Inflammatory macrophage (primary cell): ENCODE measurements around the gene ITM2B.
"Not testable (repeated sequence)": the region's sequence is repeated elsewhere in the genome, so short reads cannot be mapped to it uniquely, and the experiment has no call there.

Source experiments
- DNase-seq, 2 donors: peaks; one replicate each; pipeline ENCODE4 v3.0.0-alpha.2; 2020 to 2022
- total RNA-seq, 18 experiments: gene quantifications; one replicate each; lab custom pipeline; 2026; ENCODE audit warnings: mixed read lengths in 6 of 18, inconsistent platforms in 2 of 18; lab: John Stamatoyannopoulos, UW

ITM2B gene
- total RNA-seq: 206 to 517 (median 349) reads per million in 18 experiments

DNA sequence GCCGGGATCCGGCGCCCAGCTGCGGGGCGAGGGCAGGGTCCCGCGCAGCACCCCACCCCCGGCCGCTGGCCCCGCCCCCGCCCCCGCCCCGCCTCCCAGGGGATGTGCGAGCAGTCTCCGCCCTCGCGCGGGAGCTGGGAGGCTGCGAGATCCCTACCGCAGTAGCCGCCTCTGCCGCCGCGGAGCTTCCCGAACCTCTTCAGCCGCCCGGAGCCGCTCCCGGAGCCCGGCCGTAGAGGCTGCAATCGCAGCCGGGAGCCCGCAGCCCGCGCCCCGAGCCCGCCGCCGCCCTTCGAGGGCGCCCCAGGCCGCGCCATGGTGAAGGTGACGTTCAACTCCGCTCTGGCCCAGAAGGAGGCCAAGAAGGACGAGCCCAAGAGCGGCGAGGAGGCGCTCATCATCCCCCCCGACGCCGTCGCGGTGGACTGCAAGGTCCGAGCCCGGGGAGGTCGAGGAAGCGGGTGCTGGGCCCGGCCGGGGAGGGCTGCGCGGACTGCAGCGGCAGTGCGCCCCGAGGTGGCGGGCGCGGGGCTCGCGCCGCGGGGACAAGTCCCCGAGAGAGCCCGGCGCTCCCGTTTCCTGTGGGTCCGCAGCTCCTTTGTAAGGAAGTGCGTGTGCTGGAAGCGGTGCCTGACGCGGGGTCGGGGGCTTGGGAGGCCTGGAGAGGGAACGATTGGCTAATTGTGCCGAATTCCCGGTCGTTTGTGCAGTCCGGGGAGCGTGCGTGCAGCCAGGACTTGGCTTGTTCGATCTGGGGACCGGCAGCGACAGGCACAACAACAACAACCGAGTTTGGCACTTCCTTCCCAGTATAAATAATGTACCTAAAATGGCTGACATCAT lies at the start of gene ITM2B:
Gene ITM2B, plus strand, starts transcription at position 161 of the 843 bp plus-strand sequence. Its CDS starts 155 bp downstream, at position 316.
- DNase-seq: peak; percentile 59 to 78

DNA sequence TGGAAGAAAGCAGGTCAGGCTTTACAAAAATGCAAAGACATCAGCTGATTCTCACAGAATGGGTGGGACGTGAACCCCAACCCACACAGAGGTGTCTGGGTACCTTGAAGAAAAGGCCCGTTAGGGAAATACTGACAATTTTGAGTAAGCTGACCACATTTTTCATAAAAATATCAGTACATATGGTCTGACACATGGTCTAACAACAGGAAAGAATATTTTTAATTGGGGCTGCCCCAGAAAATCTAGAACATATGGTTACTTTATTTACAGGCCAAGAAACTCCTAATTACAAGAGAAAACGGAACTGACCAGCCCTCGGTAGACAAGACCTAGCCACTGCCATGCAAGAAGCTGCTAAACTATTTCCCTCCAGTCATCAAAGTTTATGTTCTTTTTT lies 48.7 kb upstream of the ITM2B start:
- no peak for DNase-seq

DNA sequence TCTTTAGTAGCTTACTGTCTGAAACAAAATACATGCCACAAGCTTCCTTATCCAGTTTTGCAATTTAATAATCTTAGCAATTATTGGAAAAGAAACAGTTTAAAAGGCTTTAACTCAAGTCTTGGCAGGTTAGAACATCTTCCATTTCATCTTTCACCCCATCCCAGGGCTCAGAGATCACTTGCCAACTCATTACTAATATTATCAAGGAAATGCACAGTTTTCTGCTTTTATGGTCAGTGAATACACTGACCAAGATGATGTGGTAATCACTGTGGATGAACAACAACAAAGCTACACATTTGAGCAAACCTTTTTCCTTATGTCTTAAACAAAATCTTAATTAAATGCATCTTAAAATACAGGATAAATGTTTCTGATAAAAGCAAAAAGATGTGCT lies 48.0 kb upstream of the ITM2B start:
- no peak for DNase-seq

DNA sequence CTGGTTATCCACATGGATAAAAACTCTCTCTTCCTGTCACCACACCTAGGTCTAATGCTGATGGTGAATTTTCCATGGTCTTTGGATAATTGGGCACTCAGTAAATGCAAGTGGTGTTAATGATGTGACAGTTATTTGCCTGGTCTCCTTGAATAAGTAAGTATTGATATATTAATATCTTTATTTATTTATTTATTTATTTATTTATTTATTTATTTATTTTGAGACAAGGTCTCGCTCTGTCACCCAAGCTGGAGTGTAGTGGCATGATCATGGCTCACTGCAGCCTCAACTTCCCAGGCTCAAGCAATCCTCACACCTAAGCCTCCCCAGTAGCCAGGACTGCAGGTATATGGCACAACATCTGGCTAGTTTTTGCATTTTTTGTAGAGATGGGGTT lies 46.3 kb upstream of the ITM2B start:
- DNase-seq: no peak

DNA sequence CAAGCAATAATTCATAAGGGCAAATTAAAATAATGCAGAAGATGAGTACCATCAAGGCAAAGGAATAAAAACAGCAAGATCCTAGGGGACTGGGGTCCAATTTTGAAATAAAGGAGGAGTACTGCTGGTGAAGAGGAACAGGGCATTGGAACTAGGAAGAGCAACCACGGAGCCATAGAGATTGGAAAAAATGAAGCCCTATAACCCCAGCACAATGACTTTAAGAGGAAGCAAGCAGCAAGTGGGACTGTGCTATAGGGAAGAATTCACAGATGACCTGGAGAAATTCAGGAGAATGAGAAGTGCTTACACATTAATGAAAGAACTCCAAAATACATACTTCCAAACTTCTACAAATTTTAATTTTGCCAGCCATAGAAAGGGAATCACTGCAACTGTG lies 44.9 kb upstream of the ITM2B start:
- peak; percentile 28 to 42 for DNase-seq

DNA sequence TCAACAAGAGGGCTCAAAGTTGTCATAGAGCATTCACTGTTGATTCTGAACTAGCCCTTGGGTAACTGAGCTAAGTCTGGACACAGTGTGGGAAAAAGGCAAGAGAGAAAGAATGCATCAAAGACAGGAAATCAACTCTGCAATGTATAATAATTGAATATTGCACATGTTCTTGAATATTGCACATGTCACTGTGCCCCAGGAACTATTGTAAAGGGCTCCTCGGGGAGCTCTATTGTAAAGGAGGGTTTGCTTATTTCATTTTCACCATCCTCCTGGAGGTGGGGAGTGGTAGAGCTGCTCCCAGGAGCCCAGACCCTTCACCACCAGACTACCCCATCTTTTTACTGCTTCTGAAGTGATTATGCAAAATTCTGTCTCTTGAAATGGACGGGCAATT lies 44.4 kb upstream of the ITM2B start:
- DNase-seq: no peak

DNA sequence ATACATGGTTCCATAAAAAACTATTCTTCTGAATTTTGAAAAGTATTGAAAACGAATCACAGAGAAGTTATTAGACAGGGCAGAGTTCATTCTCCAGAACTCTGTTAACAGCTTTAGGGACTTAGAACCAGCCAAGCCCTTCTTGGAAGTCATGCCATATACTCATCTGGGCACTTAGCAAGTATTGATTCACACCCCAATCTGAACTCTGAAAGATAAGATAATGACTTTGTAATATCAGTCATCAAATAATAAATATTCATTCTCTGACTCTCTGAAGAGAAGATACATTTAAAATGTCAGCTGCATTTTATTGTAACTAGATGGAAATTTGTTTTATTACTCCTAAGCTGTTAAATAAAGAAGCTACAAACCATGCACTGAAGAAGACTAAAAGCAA lies 43.8 kb upstream of the ITM2B start:
- no peak for DNase-seq

DNA sequence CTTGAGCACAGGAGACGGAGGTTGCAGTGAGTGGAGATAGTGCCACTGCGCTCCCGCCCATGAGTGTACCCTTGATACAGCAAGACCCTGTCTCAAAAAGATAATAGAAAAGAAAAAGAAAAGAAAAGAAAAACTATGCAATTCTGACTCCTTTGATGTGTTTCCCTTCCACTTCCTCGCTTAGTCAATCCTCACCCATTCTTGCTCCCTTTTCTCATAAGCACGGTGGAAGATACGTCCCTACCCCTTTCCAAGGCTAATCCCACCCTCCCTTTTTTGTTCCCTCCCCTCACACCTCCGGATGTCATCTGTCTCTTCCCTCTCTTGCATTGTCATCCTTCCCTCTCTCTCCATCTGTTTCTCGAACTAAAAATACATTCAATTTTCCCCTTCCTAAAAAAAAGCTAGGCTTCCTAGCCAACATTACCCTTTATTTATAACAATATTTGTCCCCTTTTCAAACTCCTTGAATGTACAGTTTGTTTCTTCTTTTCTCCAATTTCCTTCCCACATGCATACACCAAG lies 40.5 kb upstream of the ITM2B start:
- no peak for DNase-seq

DNA sequence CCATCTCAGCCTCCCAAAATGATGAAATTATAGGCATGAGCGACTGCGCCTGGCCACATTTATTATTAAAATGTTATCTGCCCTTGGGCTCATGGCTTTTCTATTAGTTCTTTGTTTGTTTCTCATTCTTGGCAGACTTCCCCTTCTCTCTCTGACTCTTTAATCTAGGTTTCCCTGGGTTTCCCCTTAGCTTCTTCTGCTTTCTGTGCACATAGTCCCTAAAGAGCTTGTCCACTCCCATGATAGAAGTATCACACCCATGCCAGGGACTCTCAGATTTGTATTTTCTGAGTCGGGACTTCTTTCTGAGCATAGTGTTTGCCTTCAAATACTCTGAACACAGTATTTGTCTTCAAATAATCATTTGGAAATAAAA lies 38.6 kb upstream of the ITM2B start:
- DNase-seq: peak; percentile 72 to 88

DNA sequence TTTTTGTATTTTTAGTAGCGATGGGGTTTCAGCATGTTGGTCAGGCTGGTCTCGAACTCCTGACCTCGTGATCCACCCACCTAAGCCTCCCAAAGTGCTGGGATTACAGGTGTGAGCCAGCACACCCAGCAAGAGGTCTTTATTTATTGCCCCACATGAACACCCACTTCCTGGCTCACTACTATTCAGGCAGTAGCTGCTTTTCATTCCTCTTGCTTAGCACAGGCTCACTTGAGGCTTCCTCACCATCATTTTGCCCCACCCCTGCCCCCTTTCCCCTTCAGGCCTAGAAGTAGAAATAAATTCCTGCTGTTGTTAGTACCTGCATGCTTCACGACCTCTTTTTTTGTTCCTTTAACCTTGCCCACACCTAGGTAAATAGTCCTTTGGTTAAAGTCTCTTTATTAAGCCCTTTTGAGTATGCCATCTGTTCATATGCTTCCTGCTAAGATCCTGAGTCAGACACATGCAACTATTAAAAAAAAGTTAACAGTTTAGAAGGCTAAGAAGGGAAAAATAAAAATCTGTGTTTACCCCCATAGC lies 33.5 kb upstream of the ITM2B start:
- no peak for DNase-seq

DNA sequence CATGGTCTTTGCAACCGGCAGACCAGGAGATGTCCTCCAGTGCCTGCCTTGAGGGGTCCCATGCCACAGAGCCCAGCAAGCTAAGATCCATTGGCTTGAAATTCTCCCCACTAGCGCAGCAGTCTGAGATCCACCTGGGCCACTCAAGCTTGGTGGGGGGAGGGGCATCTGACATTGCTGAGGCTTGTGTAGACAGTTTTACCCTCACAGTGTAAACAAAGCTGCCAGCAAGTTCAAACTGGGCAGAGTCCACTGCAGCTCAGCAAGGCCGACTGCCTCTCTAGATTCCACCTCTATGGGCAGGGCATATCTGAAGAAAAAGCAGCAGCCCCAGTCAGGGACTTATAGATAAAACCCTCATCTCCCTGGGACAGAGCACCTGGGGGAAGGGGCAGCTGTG lies 32.0 kb upstream of the ITM2B start:
- no peak for DNase-seq

DNA sequence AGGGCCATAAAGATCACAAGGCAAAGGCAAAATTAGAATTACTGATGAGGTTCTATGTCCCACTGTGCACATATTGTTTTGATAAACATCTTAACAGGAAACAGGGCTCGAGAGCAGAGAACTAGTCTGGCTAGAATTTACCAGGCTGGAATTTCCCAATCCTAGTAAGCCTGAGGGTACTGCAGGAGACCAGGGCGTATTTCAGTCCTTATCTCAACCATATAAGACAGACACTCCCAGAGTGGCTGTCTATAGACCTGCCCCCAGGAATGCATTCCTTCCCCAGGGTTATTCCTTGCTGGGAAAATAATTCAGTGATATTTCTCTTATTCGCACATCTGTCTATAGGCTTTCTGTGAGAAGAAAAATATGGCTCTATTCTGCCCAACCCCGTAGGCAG lies 25.8 kb upstream of the ITM2B start:
- DNase-seq: not testable (repeated sequence)

DNA sequence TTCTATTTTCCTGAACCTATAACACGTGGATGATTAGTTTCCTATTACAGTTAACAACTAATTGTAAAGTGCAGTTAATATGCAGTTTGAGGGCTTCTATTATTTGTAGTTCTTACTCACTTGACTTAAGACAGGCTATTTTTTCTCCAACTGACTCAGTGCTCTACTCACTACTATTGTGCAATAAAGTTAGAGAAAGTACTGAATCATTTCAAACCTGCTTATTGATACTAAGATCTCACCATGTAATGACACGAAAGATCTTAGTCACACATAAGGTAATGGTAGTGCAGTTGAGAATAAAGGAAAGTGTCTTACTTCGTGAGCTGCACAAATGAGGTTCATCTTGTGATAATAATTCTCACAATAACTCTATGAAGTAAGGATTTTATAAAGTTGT lies 22.8 kb upstream of the ITM2B start:
- peak; percentile 28 to 48 for DNase-seq

DNA sequence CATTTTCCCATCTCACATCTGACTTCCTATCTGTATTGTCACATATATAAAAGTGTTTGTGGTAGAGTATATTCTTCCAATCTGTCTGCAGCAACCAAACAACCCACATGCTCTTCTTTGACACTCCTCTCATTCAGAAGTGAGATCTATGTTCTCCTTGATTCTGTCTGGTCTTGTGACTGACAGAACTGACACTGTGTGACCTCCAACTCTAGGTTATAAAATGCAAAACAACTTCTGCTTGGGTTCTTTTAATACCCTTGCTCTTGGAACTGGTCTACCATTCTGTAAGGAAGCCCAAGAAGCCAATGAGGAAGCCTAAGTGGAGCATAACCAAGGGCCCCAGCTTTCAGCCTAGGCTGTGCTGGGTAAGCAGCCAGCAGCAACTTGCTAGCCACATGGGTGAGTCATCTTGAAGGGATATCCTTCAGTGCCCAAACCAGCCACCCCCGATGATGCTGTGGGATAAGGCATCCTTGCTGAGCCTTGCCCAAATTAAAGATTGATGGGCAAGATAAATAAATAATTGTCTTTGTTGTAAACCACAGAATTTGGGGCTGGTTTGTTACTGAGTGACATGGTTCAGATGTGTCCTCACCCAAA lies 18.4 kb upstream of the ITM2B start:
- DNase-seq: no peak

DNA sequence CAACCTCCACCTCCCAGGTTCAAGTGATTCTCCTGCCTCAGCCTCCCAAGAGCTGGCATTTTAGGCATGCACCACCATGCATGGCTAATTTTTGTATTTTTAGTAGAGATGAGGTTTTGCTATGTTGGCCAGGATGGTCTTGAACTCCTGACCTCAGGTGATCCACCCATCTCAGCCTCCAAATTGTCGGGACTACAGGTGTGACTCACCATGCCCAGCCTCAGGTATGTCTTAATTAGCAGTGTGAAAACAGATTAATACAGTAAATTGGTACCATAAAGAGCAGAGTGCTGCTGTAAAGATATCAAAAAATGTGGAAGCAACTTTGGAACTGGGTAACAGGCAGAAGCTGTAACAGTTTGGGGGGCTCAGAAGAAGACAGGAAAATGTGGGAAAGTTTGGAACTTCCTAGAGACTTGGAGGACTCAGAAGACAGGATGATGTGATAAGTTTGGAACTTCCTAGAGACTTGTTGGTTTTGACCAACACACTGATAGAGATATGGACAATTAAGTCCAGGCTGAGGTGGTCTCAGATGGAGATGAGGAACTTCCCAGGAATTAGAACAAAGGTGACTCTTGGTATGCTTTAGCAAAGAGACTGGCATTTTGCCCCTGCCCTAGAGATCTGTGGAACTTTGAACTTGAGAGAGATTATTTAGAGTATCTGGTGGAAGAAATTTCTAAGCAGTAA lies 17.3 kb upstream of the ITM2B start:
- not testable (repeated sequence) for DNase-seq

DNA sequence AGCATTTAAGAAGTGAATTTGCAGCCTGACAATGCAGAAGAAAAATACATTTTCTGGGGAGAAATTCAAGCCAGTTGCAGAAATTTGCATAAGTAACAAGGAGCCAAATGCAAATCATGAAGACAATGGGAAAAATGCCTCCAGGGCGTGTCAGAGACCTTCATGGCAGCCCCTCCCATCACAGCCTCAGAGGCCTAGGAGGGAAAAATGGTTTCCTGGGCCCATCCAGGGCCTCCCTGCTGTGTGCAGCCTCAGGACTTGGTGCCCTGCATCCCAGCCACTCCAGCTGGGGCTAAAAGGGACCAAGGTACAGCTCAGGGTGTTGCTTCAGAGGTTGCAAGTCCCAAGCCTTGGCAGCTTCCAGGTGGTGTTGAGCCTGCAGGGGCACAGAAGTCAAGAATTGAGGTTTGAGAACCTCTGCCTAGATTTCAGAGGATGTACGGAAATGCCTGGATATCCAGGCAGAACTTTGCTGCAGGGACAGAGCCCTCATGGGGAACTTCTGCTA lies 16.7 kb upstream of the ITM2B start:
- no peak for DNase-seq

DNA sequence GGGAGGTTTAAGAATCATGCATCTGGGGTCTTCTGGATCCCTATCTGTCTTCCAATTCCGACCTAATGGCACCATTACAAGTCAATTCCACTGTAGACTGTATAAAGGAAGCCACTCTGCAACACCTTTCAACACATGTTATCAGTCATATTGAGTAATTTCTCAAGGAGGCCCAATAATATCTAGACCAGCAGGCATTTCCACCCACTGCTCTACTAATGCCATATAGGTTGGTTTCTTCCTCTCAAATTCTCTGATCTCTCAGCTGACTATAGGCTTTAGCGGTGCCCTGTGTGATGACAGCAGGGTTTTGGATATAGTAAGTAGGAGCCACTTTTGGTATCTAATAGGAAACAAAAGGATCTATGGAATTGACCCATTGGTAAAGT lies 12.4 kb upstream of the ITM2B start:
- DNase-seq: no peak

DNA sequence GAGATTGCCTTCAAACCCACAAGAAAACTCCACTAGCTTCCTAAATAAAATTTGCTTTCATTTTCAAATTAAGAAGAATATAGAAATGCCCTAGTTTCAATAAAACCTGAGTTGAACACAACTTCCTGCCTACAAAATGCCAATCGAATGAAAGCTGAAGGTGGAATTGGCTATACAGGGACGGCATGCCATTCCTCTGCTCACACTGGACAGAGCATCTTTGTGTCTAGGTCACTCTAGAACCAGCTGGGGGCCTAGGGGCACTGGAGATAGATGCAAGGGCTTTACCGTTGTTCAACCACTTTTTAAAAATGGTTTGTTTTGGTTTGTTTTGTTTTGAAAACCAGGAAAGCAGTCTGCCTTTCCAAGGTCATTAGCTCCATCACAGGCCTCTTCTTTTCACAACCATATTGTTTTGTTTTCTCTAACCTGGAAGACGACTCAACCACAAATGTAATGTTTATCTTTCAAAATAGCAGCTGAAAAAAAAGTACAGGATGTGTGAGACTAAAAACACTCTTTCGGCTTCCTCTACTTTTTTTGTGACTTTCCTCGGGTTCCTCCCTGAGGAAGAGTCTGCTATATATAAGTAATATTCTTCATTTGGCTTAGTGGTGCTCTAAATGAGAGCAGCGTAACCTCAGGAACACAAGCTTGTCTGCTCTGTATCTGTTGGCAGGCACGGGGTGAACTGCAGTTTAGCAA lies 11.9 kb upstream of the ITM2B start:
- peak in 1 of 2 donors; percentile 74 for DNase-seq

DNA sequence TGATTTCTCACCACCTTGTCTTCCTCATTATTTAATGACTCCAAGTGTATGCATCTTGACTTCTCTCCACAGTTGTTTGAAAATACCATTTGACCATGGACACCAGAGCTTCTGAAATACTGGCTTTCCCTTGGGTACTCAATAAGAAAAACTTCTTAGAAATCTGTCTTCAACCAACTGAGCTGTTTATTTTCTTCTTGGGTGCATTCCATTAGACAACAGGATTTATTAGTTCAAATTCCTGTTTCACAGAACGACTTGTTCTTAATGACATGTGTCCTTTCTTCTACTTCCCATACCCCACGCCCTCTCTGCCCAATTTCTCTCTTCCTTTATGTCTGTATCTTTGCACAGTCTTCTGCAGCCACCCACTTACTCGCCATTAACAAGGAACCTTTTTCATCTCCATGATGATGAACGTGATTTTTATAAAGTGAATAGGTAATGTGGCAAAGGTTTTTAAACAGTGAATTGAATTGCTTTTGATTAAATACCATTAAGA lies 11.3 kb upstream of the ITM2B start:
- peak; percentile 52 to 78 for DNase-seq

DNA sequence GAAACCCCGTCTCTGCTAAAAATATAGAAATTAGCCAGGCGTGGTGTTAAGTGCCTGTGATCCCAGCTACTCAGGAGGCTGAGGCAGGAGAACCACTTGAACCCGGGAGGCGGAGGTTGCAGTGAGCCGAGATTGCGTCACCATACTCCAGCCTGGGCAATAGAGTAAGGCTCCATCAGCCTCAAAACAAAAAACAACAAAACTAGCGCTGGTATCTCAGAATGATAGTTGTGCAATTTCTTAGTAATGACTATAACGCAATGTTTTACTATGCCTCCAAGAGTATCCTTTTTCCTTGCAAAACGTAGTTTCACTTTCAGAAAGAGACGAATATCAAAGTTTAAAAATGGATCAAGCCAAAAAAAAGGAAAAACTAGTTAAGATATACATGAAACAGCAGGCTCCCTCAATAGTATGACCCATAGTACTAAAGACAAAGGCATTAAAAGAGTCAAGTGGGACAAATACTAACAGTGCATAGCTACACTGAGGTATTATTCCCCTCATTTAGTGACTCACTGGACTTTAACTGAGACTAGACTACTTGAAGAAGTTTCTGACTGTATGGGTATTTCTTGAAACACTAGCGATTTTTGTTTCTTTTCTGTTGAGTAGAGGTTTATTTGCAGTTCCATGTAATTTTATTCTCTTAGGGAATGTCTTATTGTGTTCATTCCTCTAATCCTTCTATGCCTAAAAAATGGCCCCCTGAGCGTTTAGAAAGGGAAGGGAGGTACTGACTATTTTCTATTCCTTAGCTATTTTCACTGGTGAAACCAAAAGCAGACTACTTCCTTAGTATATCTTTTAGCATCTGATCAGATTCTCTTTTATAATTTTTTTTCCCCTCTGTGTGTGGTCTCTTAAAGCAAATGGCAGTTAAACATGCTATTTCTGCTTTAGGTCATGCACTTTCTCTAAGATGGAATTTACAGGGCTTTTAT lies 10.4 kb upstream of the ITM2B start:
- DNase-seq: peak; percentile 66 to 90

DNA sequence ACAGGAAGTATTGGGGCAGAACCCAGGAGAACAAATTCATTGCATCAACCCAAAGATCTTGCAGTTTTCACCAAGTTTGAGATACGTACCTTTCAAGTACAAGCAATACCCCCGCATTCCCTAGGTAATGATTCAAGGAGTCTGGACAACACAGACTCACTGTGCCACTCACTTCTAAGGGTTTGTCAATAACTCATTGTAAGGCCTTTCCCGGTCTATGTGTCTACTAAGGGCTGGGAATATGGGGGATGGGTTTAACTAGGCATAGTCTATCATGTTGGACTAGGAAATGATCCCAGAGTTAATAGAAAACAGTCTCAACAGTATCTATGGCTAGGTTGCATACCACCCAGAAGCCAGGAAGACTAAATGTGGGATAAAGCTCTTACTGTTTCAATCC lies 8.3 kb upstream of the ITM2B start:
- DNase-seq: no peak
